HG03064 (cell line): ENCODE results near the gene PPAT.
"Not testable (repeated sequence)": the region's sequence is repeated elsewhere in the genome, so short reads cannot be mapped to it uniquely, and the experiment has no call there.

ENCODE experiments used
- ATAC-seq: cut with Tn5 transposase; IDR thresholded peaks from one replicate; pipeline ENCODE4 v1.9.1; 2021; ENCODE audit warnings: low read depth; ENCODE audit not compliant: unreplicated experiment

Gene PPAT

GRCh38 chr4:56435140-56435926, at the start of gene PPAT:
PPAT (minus strand) TSS chr4:56435615; CDS start chr4:56435477, 138 bp downstream.
- ATAC-seq: peak; percentile 77

DNA sequence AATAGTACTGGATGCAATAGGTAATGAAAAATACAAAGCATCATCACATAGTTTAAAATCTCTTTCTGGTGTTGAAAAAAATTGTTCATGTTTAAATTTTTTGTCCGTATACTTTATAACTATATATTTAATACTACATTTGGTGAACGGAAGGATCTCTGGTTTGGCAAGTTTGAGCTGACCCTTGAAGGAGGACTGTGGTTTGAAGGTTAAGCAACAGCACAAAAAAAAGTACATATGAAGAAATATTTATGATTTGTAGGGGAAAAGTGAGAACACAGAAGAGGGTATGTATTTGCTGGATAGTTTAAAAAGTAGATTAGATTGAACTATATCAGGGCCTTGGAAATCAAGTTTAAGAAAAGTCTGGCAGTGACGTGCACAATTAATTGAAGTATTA, 45.3 kb upstream of the PPAT start:
- ATAC-seq: no peak

DNA sequence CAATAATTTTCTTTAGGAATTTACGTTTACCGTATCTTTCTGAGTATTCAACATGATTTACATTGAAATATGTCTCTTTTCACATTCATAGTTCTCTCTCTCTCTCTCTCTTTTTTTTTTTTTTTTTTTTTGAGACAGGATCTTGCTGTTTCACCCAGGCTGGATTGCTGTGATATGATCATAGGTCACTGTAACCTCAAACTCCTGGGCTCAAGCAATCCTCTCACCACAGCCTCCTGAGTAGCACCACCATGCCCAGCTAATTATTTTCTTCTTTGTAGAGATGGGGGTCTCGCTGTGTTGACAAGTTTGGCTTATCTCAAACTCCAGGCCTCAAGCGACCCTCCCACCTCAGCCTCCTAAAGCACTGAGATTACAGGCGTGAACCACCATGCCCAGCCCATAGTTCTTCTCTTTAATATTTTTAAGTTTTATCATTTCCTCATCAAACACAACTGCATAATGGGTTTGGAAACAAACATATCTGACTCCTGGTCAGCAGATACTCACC, 41.8 kb upstream of the PPAT start:
- ATAC-seq: no peak

GRCh38 chr4:56475917-56476316, 40.5 kb upstream of the PPAT start:
- peak; percentile 79 for ATAC-seq

DNA sequence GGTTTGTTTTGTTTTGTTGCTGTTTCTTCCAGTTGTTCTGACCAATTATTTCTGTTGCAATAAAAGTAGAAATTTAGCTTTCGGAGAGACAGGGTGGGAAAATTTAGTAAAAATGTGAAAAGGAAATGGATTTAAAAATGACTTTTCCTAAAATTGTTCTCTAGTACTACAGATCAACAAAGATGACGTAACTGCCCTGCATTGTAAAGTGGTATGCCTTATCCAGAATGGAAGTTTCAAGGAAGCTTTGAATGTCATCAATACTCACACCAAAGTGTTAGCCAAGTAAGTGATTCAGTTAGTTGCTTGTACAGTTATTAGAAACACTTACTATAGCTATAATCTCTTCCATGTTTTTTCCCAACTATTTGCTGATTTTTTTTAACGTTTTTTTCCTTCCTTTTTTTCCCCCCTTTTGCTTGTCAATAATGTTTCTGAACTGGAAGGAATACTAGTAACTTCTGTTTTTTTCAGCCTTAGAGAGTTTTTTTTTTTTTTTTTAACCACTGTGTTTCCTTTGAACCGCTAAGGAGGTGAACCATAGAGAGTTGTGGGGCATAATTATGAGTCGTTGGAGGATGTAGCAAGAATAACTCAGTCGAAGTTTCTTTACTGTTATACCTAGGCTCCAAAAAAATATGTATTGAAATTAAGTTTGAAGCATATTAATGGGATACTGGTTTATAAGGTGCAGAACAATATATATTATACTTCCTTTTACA, 34.2 kb upstream of the PPAT start:
- no peak for ATAC-seq

GRCh38 chr4:56468097-56468422, 32.6 kb upstream of the PPAT start:
- peak; percentile 51 for ATAC-seq

- ATAC-seq: peak; percentile 94
Measured at GRCh38 chr4:56467284-56468096, 32.1 kb upstream of the PPAT start, which contains the start of gene SRP72. SRP72 (plus strand) TSS chr4:56467617; CDS start chr4:56467636, 19 bp downstream.

GRCh38 chr4:56466910-56467283, 31.5 kb upstream of the PPAT start:
- no peak for ATAC-seq

DNA sequence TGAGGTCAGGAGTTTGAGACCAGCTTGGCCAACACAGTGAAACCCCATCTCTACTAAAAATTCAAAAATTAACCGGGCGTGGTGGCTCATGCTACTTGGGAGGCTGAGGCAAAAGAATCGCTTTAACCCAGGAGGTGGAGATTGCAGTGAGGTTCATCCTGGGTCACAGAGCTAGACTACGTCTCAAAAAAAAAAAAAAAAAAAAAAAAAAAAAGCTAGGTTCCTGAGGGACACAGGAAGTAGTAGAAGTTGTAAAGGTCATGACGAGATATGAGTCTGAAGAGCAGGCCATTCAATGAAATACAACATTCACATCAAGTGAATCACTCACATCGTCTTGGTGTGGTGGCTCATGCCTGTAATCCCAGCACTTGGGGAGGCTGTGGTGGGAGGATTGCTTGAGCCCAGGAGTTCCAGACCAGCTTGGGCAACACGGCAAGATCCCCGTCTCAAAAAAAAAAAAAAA, 30.9 kb upstream of the PPAT start:
- not testable (repeated sequence) for ATAC-seq

GRCh38 chr4:56465599-56466295, 30.3 kb upstream of the PPAT start:
- no peak for ATAC-seq

DNA sequence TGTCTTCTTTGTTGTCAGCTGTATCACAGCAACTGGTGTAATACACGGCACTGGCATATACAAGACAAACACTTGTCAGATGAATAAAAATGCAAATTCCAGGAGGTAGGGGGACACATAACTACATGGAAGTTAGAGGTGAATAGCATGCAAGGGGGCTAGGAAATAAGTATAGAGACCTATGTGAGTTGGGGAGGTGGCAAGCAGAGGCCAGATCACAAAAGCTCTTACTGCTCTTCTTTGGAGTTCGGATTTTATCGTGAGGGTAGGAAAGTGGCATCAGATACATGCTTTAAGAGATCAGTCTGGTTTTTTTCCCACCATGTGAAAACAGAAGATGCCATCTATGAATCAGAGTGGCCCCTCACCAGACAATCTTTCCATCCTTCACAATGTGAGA, 29.2 kb upstream of the PPAT start:
- ATAC-seq: no peak

- ATAC-seq: no peak
Measured at GRCh38 chr4:56463711-56464110, 28.3 kb upstream of the PPAT start.

- no peak for ATAC-seq
Measured at GRCh38 chr4:56462157-56462556, 26.7 kb upstream of the PPAT start.

GRCh38 chr4:56460085-56460484, 24.7 kb upstream of the PPAT start:
- ATAC-seq: no peak

DNA sequence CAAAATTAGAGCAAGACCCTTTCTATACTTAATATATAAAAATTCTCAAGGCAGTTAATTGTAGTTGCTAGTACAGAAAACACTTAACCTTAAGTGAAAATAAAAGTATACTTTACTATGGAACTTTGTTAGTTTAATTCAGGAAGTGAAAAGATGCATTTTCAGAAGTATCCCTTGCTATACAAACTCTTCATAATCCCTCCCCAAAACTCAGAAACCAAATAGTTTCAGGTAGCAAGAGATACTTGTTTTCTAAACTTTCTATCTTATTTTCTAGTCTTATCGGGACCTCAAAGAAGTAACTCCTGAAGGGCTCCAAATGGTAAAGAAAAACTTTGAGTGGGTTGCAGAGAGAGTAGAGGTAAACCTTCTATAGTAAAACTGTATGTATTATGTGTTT, 14.9 kb upstream of the PPAT start:
- ATAC-seq: no peak

DNA sequence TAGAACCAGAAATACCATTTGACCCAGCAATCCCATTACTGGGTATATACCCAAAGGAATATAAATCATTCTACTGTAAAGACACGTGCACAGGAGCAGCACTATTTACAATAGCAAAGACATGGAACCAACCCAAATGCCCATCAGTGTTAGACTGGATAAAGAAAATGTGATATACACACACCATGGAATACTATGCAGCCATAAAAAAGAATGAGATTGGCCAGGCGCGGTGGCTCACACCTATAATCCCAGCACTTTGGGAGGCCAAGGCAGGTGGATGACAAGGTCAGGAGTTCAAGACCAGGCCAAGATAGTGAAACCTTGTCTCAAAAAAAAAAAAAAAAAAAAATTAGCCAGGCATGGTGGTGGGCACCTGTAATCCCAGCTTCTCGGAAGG, 14.1 kb upstream of the PPAT start:
- not testable (repeated sequence) for ATAC-seq

DNA sequence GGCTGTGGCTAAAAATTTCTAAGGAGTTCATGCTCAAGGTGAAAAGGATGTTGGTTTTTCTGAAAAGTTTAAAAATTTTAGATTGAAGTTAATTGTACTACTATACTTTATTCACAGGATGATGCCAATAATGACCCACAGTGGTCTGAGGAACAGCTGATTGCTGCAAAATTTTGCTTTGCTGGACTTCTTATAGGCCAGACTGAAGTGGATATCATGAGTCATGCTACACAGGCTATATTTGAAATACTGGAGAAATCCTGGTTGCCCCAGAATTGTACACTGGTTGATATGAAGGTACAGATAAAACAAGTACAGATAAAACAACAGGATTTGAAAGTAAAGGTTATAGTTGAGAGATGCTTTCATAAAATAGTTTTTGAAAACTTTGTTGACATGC, 12.9 kb upstream of the PPAT start:
- no peak for ATAC-seq

DNA sequence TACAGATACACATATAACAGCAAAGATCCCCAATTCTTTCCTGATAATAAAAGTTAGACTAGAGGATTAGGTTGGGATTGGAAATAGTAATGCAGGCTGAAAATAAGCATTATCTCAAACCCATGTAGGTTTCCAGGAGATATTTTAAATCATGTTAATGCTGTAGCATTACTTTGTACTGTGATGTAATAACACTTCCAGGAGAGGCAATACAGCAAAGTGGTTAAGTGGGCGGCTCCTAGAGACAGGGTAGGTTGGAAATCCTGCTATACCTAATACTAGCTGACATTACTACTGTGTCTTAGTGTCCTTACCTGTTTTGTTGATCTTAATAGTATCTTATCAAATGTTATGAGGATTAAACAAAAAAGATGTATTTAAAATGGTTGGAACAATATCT, 10.3 kb upstream of the PPAT start:
- ATAC-seq: no peak

DNA sequence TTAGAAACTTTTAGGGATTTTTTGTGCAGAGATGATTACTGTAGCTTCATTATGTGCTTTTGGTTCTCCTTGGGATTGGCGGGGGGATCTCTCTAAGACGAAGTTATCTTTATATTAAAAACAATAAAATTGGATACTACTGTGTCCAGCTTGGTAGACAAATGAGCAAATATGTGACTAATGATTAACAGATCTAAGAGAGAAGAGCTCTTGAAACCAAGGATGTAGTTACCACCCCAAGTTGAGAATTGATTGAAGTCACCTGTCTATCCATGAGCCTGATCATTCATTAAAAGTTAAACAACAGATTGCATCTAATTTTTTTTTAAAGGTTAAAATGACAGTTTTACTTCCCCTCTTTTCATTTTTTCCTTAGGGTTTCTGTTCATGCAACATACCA, 9.3 kb upstream of the PPAT start:
- no peak for ATAC-seq

GRCh38 chr4:56440983-56441382, 5.6 kb upstream of the PPAT start:
- ATAC-seq: no peak
